B cell (primary cell): ENCODE data around the gene GPR89A. TPM values are rescaled to one million over a fixed set of nuclear protein-coding genes. Genes with fewer than 3 reads are reported as not detected.
A peak's percentile ranks its signal among the peaks of the same experiment; 100 is the strongest.
"Not testable (repeated sequence)": the region's sequence is repeated elsewhere in the genome, so short reads cannot be mapped to it uniquely, and the experiment has no call there.

Experiments used
- ATAC-seq: fragments of 200-7000 bp; cut with Tn5 transposase; one replicate; pipeline ENCODE4 v1.10.0; 2021; ENCODE audit warnings: low read depth, mild to moderate bottlenecking, moderate number of reproducible peaks, moderate library complexity
- CTCF ChIA-PET: fragments of 350-600 bp; sonication (Branson Sonifier 250); formaldehyde crosslinking; loops from one replicate; lab custom pipeline; 2021; ENCODE audit warnings: antibody characterized with exemption, inconsistent platforms; lab: Charles Lee
- POLR2A ChIA-PET: fragments of 350-600 bp; sonication (Branson Sonifier 250); formaldehyde crosslinking; loops from one replicate; lab custom pipeline; 2021; ENCODE audit warnings: antibody characterized with exemption; lab: Charles Lee
- DNase-seq: peaks from one replicate; pipeline ENCODE4 v3.0.0; 2013
- H2AFZ ChIP-seq: 2 replicates; pipeline ENCODE4 v1.6.1; 2012; ENCODE audit warnings: mild to moderate bottlenecking, low read depth, low read length; ENCODE audit not compliant: insufficient read depth, poor library complexity, severe bottlenecking
- H3K27ac ChIP-seq, 2 donors: 1 replicate in 1 of 2; 2 replicates in 1 of 2; pipeline ENCODE4 v1.5.1; 2012 to 2013; ENCODE audit warnings: low read length in 2 of 2, mild to moderate bottlenecking in 2 of 2, moderate library complexity in 1 of 2
- H3K27me3 ChIP-seq, 4 experiments: fragments of 200-600 bp in 1 of 4; sonication (generic) in 1 of 4; replicated peaks in 1 of 4; 1 replicate in 2 of 4; 2 replicates in 2 of 4; pipeline versions ENCODE4 v1.6.1 to v1.7.0; 2013 to 2016; ENCODE audit warnings: low read length in 3 of 4, mild to moderate bottlenecking in 2 of 4, mixed read lengths in 1 of 4, moderate library complexity in 1 of 4; ENCODE audit not compliant: insufficient read depth in 4 of 4, control insufficient read depth in 3 of 4; ENCODE audit errors: control extremely low read depth in 1 of 4
- H3K36me3 ChIP-seq, 2 experiments: replicated peaks in 1 of 2; 1 replicate in 1 of 2; 2 replicates in 1 of 2; pipeline versions ENCODE4 v1.6.1 to v1.7.1; 2013; ENCODE audit warnings: low read length in 1 of 2; ENCODE audit not compliant: insufficient read depth in 2 of 2, control insufficient read depth in 1 of 2; ENCODE audit errors: control extremely low read depth in 1 of 2, extremely low read depth in 1 of 2
- H3K4me1 ChIP-seq, 2 donors: fragments of 200-600 bp in 1 of 2; sonication (generic) in 1 of 2; 1 replicate in 1 of 2; 2 replicates in 1 of 2; pipeline versions ENCODE4 v1.5.1 to v1.6.1; 2013 to 2017; ENCODE audit warnings: low read length in 2 of 2; ENCODE audit not compliant: control insufficient read depth in 2 of 2, insufficient read depth in 2 of 2
- H3K4me2 ChIP-seq: replicated peaks from 2 replicates; pipeline ENCODE3; 2012; ENCODE audit warnings: mild to moderate bottlenecking, low read depth, low read length; ENCODE audit not compliant: poor library complexity, severe bottlenecking
- H3K4me3 ChIP-seq, 5 experiments: fragments of 200-600 bp in 1 of 5; sonication (generic) in 1 of 5; 1 replicate in 3 of 5; 2 replicates in 2 of 5; pipeline versions ENCODE4 v1.5.1 to v1.7.0; 2011 to 2016; ENCODE audit warnings: low read length in 4 of 5, mild to moderate bottlenecking in 4 of 5, low read depth in 2 of 5, control low read depth in 1 of 5, moderate library complexity in 1 of 5; ENCODE audit not compliant: insufficient read depth in 1 of 5; ENCODE audit errors: control extremely low read depth in 1 of 5, extremely low read depth in 1 of 5
- H3K79me2 ChIP-seq: fragments of 200-600 bp; sonication (generic); one replicate; pipeline ENCODE4 v1.6.0; 2016; ENCODE audit warnings: low read length; ENCODE audit not compliant: control insufficient read depth, insufficient read depth
- H3K9ac ChIP-seq: fragments of 200-600 bp; sonication (generic); 2 replicates; pipeline ENCODE4 v1.6.1; 2017; ENCODE audit warnings: mild to moderate bottlenecking, low read length, moderate library complexity
- H3K9me3 ChIP-seq, 3 donors: one replicate each; pipeline versions ENCODE4 v1.6.1 to v1.7.1; 2013; ENCODE audit warnings: low read length in 2 of 3; ENCODE audit not compliant: control insufficient read depth in 2 of 3, insufficient read depth in 1 of 3; ENCODE audit errors: control extremely low read depth in 1 of 3
- H4K20me1 ChIP-seq: 2 replicates; pipeline ENCODE4 v1.6.0; 2012; ENCODE audit warnings: mild to moderate bottlenecking, low read length; ENCODE audit not compliant: insufficient read depth, control insufficient read depth, poor library complexity, severe bottlenecking
- H3K27ac Mint-ChIP-seq: one replicate; pipeline ENCODE4 v1.8.0; 2021; ENCODE audit warnings: mixed read lengths
- H3K27me3 Mint-ChIP-seq: one replicate; pipeline ENCODE4 v1.8.0; 2021; ENCODE audit warnings: mixed read lengths
- H3K4me1 Mint-ChIP-seq: one replicate; pipeline ENCODE4 v1.8.0; 2021; ENCODE audit warnings: mixed read lengths
- H3K4me3 Mint-ChIP-seq: one replicate; pipeline ENCODE4 v1.8.0; 2021; ENCODE audit warnings: mixed read lengths
- H3K9me3 Mint-ChIP-seq: one replicate; pipeline ENCODE4 v1.8.0; 2022; ENCODE audit warnings: mixed read lengths; ENCODE audit not compliant: insufficient read depth
- WGBS: methylation state at CpG from one replicate; pipeline ENCODE4 v1.1.5; 2013; ENCODE audit warnings: missing lambda C conversion rate; ENCODE audit not compliant: insufficient coverage; 5-methylcytosine and 5-hydroxymethylcytosine counted together
- intact Hi-C: fragments of 100-400 bp; cut with micrococcal nuclease; formaldehyde crosslinking; loops from one replicate; pipeline ENCODE4 v1.10.0; 2022
- polyA minus RNA-seq: library from RNA; depleted of rRNA, polyadenylated mRNA; stranded (reverse); fragments of >200 nt; gene quantifications from 2 replicates; pipeline ENCODE4 v1.2.3, GENCODE V29; 2012
- polyA plus RNA-seq: library from polyadenylated mRNA; depleted of rRNA; stranded (reverse); fragments of >200 nt; gene quantifications from 2 replicates; pipeline ENCODE4 v1.2.3, GENCODE V29; 2012
- total RNA-seq, 2 donors: library from RNA; stranded (reverse); fragments of 120-200 nt in 1 of 2; gene quantifications; 1 replicate in 1 of 2; 2 replicates in 1 of 2; pipeline versions ENCODE4 v1.2.3 to v1.2.4, GENCODE V29; 2013 to 2022

GPR89A gene
- 46.8 and 47.8 TPM in 2 replicates for total RNA-seq
- total RNA-seq (2013) = 28.5 TPM
- polyA plus RNA-seq = 11.4 and 13.7 TPM in 2 replicates
- polyA minus RNA-seq = 7.5 and 19.3 TPM in 2 replicates

GRCh38 chr1:145607833-145608733, at the start of gene GPR89A:
Gene GPR89A (plus strand): TSS chr1:145607988. CDS start chr1:145608134, 146 bp downstream.
- DNase-seq = peak; percentile 93
- H3K36me3 ChIP-seq, CTCF ChIA-PET, H4K20me1 ChIP-seq, H3K27me3 ChIP-seq, H3K4me1 Mint-ChIP-seq, H3K9me3 ChIP-seq, H3K4me2 ChIP-seq, H3K4me1 ChIP-seq, H3K27me3 Mint-ChIP-seq, POLR2A ChIA-PET, H3K9me3 Mint-ChIP-seq, intact Hi-C loops, H3K79me2 ChIP-seq: not testable (repeated sequence)
- ATAC-seq = peak; percentile 99
- H3K4me3 ChIP-seq = peak within 1 kb of the TSS in 4 of 5 experiments; percentile 70 to 85 (median 77)
- peak within 1 kb of the TSS; percentile 93 for H3K4me3 Mint-ChIP-seq
- H3K9ac ChIP-seq = peak within 1 kb of the TSS; percentile 76
- H2AFZ ChIP-seq = peak within 1 kb of the TSS; percentile 85
- WGBS = under 1% methylated on average over 37 of the region's 71 CpGs
- H3K27ac Mint-ChIP-seq = peak within 1 kb of the TSS; percentile 94
- H3K27ac ChIP-seq = peak within 1 kb of the TSS; percentile 50 to 72

- H3K9me3 Mint-ChIP-seq, POLR2A ChIA-PET, H3K4me1 ChIP-seq, DNase-seq, H3K4me1 Mint-ChIP-seq, H3K27ac Mint-ChIP-seq, H3K27me3 ChIP-seq, CTCF ChIA-PET, H3K9me3 ChIP-seq, H4K20me1 ChIP-seq, H3K9ac ChIP-seq, H2AFZ ChIP-seq, H3K36me3 ChIP-seq, H3K27me3 Mint-ChIP-seq, H3K27ac ChIP-seq, ATAC-seq, H3K4me3 Mint-ChIP-seq, H3K4me3 ChIP-seq, intact Hi-C loops, H3K4me2 ChIP-seq, H3K79me2 ChIP-seq: not testable (repeated sequence)
- WGBS = no CpG with 5 or more reads among the region's 5 CpGs
Measured at GRCh38 chr1:145586820-145587219, 21.0 kb upstream of the GPR89A start.
